Myocyte (in vitro differentiated cells): Measurements from ENCODE around the gene GNAO1. TPM values are rescaled to one million over a fixed set of nuclear protein-coding genes. Genes with fewer than 3 reads are reported as not detected.

Source experiments
- DNase-seq: peaks from one replicate; pipeline ENCODE4 v3.0.0-alpha.2; 2012; ENCODE audit warnings: low read depth
- total RNA-seq: library from RNA; depleted of rRNA; stranded (reverse); fragments of >200 nt; gene quantifications from 2 replicates; pipeline ENCODE4 v1.2.3, GENCODE V29; 2014

GNAO1 gene
- total RNA-seq, 1 donor from 2014 or later, result not detected

- DNase-seq, result no peak
These were observed 43.4 kb downstream of the GNAO1 start for GRCh38 chr16:56234737-56235136.

GRCh38 chr16:56237451-56237930 is 46.2 kb downstream of the GNAO1 start:
- DNase-seq, result no peak

DNA sequence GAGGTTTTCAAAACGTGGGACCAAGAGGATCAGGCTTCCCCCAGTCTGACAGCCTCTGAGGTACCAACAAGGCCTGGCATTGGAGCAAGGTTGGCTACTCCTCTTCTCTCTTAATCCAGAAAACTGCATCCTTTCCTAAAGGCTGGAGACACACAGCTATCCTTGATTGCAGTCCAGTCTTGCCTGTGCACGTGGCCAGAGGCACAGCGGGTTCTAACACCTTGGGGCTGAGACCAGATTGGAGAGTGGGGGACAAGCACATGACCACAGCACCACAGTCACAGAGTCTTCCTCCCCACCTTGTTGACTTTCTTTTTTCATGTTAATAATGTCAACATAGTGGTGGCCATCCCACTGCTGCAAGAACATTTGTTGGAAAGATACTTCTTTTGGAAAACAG is 46.9 kb downstream of the GNAO1 start:
- no peak for DNase-seq

DNA sequence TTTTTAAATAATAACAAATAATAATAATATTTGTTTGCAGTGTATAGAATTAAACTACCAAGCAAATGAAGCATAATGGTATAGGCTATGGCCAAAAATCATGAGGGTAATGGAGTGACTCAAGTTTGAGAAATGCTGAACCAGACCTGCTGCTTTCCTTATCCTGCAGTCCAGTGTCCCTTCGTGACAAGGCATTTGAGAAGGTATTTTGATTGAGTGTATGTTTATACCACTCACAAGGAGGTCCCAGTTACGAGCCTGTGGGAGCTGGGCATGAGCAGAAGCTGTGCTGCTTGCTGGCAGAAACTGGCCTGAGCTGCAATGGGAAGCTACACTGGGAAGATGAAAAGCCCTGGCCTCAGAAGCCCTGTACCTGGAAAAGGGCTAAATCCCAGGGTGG is 50.3 kb downstream of the GNAO1 start:
- no peak for DNase-seq

GRCh38 chr16:56242740-56243139 is 51.5 kb downstream of the GNAO1 start:
- no peak for DNase-seq

GRCh38 chr16:56244612-56245011 is 53.3 kb downstream of the GNAO1 start:
- no peak for DNase-seq

- no peak for DNase-seq
These were observed 53.9 kb downstream of the GNAO1 start for GRCh38 chr16:56245197-56245596.

DNA sequence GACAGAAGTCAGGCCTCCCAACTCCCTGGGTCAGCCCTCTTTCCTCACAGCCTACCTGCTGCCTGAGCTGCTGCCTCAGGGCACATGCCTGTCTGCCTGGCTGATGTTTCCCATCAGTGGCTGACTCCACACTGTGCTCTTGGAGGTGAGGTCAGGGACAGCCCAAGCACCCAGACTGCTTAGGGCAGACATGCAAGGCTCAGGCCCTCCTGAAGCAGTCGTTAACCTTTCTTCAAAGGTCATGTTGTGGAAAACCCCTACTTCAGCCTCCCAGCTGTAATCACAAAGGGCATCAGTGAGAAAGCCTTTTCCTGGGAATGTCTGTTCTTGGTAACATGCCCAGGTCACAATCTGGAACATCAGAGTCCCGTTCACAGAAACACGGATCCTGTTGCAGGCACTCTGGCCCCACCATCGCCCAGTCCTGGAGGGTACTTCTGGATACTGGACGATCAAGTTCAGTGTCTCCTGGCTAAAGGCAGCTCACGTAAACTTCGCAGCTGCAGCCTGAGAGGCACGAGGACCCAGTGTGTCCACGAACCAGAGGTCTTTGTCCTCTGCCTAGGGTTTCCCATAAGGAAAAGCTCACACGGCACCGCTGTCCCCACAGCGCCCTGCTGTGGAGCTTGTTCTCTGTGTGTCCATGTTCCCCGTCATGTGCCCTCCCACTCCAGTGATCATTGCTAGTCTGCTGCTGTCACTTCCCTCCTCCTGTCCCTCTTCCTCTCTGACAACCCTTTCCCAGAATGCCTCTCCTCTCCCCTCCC is 54.9 kb downstream of the GNAO1 start:
- no peak for DNase-seq

DNA sequence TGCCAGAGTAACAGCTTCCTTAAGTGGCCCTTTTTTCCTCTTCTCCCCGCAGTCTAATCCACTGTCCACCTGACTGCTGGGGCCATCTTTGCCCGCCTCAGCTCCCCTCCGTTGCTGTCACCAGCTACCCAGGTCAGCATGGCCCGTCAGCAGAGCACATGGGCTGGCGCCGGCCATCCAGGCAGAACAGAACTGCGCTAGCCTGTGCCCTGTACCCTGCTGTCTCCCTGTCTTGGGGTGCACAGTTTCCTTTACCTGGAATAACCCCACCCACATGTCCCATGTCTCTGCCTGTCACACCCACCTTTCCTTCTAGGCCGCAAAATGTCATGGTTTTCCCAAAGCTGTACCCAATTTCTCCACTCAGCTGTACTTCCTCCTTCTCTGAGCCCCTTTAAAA is 55.7 kb downstream of the GNAO1 start:
- DNase-seq, result no peak

GRCh38 chr16:56247808-56248207 is 56.5 kb downstream of the GNAO1 start:
- DNase-seq, result no peak

GRCh38 chr16:56252835-56253234 is 61.5 kb downstream of the GNAO1 start:
- no peak for DNase-seq

GRCh38 chr16:56255904-56256303 is 64.6 kb downstream of the GNAO1 start:
- no peak for DNase-seq

DNA sequence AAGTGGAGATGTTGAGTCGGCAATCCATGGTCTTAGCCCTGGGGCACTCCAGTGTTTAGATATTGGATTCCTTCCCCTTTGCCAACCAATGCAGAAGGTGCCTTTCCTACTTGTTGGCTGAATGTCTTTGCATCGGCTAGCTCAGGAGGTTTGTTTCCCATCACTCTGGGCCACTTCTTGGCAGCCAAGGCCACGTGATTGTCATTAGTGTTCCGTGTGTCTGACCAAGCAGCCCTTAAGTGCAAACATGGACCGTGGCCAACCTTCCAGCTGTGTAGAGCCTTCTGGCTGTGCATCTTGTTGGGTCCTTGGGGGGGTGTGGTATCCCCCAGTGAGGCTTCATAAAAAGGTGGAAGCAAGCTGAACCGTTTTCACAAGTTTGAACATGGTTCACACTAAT is 66.0 kb downstream of the GNAO1 start:
- peak; percentile 10 for DNase-seq

DNA sequence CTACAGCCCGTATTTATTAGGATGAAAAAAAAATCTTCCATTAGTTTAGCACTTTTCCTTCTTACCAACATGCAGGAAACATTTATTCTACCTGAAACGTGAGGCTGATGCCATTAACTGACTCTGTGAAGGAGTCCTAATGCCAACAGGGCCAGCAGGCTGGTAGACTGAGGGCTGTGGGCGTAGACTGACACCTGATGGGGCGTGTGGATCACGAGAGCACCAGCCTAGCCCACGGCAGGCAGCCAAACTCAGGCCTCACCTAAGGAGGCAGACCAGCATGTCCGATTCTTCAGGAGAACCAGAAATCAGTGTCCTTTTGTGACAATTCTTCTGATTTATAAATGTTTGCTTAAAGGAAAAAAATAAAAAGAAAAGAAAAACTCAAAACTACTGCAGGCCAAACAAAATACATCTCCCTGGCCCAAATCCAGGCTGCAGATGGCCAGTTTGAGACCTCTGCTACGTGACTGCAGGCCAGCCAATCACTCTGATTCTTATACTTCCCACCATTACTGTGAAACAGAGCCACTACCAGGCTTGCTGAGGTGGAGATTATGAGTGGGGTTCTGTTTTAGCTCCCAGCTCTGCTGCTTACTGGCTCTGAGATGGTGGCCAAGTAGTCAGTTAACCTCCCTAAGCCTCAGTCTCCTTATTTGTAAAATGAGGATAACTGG is 66.5 kb downstream of the GNAO1 start:
- DNase-seq, result no peak

GRCh38 chr16:56258508-56259424 is 67.5 kb downstream of the GNAO1 start:
- no peak for DNase-seq

GRCh38 chr16:56259425-56259779 is 68.1 kb downstream of the GNAO1 start:
- no peak for DNase-seq

GRCh38 chr16:56260378-56261160 is 69.3 kb downstream of the GNAO1 start:
- no peak for DNase-seq

DNA sequence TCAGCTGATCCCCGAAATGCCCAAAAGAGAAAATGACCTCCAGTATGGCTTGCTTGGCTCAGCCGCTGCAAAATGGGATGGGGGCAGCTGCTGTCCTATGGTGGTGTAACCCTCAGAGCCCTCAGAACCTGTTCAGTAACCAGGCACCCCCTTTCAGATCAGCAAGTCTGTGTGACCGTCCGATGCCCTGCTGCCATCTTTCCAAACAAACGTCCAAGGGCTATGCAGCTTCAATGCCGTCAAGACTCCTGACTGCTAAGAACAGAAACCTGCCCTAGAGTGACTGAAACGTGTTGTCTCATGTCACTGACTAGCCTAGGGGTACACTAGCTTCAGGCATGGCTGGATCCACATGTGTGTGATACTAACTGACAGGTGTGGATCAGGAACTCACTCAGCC is 70.4 kb downstream of the GNAO1 start:
- DNase-seq, result no peak

DNA sequence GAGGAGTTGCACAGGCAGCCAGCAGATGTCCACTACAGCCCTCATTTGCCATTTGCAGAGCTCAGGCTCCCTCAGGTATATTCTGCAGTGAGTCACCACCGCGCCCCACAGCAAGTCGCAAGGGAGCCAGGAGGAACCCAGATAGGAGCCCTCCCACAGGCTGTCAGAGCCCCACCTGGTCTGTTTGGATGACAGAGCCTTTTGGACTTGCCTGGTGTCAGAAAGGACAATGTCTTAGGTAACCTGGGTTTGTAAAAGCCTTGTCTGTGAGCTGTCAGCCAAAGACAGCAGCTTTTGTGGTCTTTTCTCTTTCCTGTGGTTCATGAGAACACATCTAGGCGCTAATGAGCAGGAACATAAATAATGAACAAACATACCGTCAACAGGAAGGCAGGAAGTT is 70.9 kb downstream of the GNAO1 start:
- no peak for DNase-seq

GRCh38 chr16:56262551-56263245 is 71.4 kb downstream of the GNAO1 start:
- no peak for DNase-seq
